Mesenchymal stem cell (in vitro differentiated cells and primary cell): ENCODE data around the gene MYH14.
A peak's percentile ranks its signal among the peaks of the same experiment; 100 is the strongest.
"Not testable (repeated sequence)": the region's sequence is repeated elsewhere in the genome, so short reads cannot be mapped to it uniquely, and the experiment has no call there.

Source experiments
- DNase-seq: peaks from one replicate; pipeline ENCODE4 v3.0.0-alpha.2; 2013
- H2AFZ ChIP-seq: one replicate; pipeline ENCODE4 v1.6.1; 2013; ENCODE audit warnings: low read depth, mild to moderate bottlenecking, control low read depth, inconsistent platforms, low read length, moderate library complexity
- H2AK5ac ChIP-seq: 2 replicates; pipeline ENCODE4 v1.6.1; 2013; ENCODE audit warnings: low read length, moderate library complexity, mild to moderate bottlenecking, inconsistent platforms; ENCODE audit not compliant: severe bottlenecking
- H2BK120ac ChIP-seq: one replicate; pipeline ENCODE4 v1.6.1; 2013; ENCODE audit warnings: low read depth, mild to moderate bottlenecking, inconsistent platforms, low read length, moderate library complexity
- H2BK12ac ChIP-seq, 2 experiments: one replicate each; pipeline ENCODE4 v1.6.1; 2013; ENCODE audit warnings: inconsistent platforms in 2 of 2, low read length in 2 of 2, mild to moderate bottlenecking in 2 of 2, moderate library complexity in 2 of 2, control low read depth in 1 of 2
- H2BK15ac ChIP-seq: one replicate; pipeline ENCODE4 v1.6.1; 2013; ENCODE audit warnings: mild to moderate bottlenecking, low read depth, inconsistent platforms; ENCODE audit not compliant: poor library complexity, severe bottlenecking
- H2BK5ac ChIP-seq: 2 replicates; pipeline ENCODE4 v1.6.1; 2013; ENCODE audit warnings: low read depth, mild to moderate bottlenecking, low read length, control low read depth, inconsistent platforms; ENCODE audit not compliant: poor library complexity, severe bottlenecking
- H3K14ac ChIP-seq, 2 experiments: one replicate each; pipeline ENCODE4 v1.6.1; 2013; ENCODE audit warnings: inconsistent platforms in 2 of 2, low read length in 2 of 2, control low read depth in 1 of 2, mild to moderate bottlenecking in 1 of 2, moderate library complexity in 1 of 2
- H3K18ac ChIP-seq, 2 experiments: one replicate each; pipeline ENCODE4 v1.6.1; 2013; ENCODE audit warnings: inconsistent platforms in 2 of 2, low read length in 2 of 2, control low read depth in 1 of 2, low read depth in 1 of 2, mild to moderate bottlenecking in 1 of 2
- H3K23ac ChIP-seq, 2 experiments: one replicate each; pipeline ENCODE4 v1.6.1; 2013; ENCODE audit warnings: inconsistent platforms in 2 of 2, low read length in 2 of 2, mild to moderate bottlenecking in 2 of 2, moderate library complexity in 2 of 2, control low read depth in 1 of 2
- H3K27ac ChIP-seq: 2 replicates; pipeline ENCODE4 v1.5.1; 2013; ENCODE audit warnings: mild to moderate bottlenecking, moderate library complexity, low read length, control low read depth, inconsistent platforms; ENCODE audit not compliant: poor library complexity, severe bottlenecking
- H3K27me3 ChIP-seq, 2 experiments: 2 replicates each; pipeline versions ENCODE4 v1.6.1 to v1.7.0; 2013; ENCODE audit warnings: low read length in 2 of 2, mild to moderate bottlenecking in 2 of 2, moderate library complexity in 2 of 2, control low read depth in 1 of 2, inconsistent platforms in 1 of 2; ENCODE audit not compliant: control insufficient read depth in 1 of 2, insufficient read depth in 1 of 2
- H3K36me3 ChIP-seq, 2 experiments: 2 replicates each; pipeline versions ENCODE4 v1.6.1 to v1.7.0; 2013; ENCODE audit warnings: low read length in 2 of 2, control low read depth in 1 of 2, inconsistent platforms in 1 of 2, low read depth in 1 of 2, mild to moderate bottlenecking in 1 of 2; ENCODE audit not compliant: insufficient read depth in 2 of 2, control insufficient read depth in 1 of 2
- H3K4ac ChIP-seq, 2 experiments: one replicate each; pipeline ENCODE4 v1.6.1; 2013; ENCODE audit warnings: inconsistent platforms in 2 of 2, low read length in 2 of 2, mild to moderate bottlenecking in 2 of 2, moderate library complexity in 2 of 2, control low read depth in 1 of 2, low read depth in 1 of 2
- H3K4me1 ChIP-seq: 2 replicates; pipeline ENCODE4 v1.6.1; 2013; ENCODE audit warnings: low read depth, low read length, control low read depth; ENCODE audit not compliant: control insufficient read depth, insufficient read depth
- H3K4me2 ChIP-seq: 2 replicates; pipeline ENCODE4 v1.6.1; 2013; ENCODE audit warnings: low read length, mild to moderate bottlenecking, inconsistent platforms; ENCODE audit not compliant: poor library complexity, severe bottlenecking
- H3K4me3 ChIP-seq, 2 experiments: 2 replicates each; pipeline versions ENCODE4 v1.5.1 to v1.7.0; 2013; ENCODE audit warnings: low read length in 2 of 2, mild to moderate bottlenecking in 2 of 2, control low read depth in 1 of 2, low read depth in 1 of 2; ENCODE audit not compliant: insufficient read depth in 1 of 2
- H3K79me1 ChIP-seq: replicated peaks from 2 replicates; pipeline ENCODE4 v1.6.1; 2013; ENCODE audit warnings: mild to moderate bottlenecking, control low read depth, low read length, inconsistent platforms; ENCODE audit not compliant: poor library complexity, severe bottlenecking
- H3K9ac ChIP-seq: 2 replicates; pipeline ENCODE4 v1.7.0; 2013; ENCODE audit warnings: mild to moderate bottlenecking, low read length, moderate library complexity
- H3K9me3 ChIP-seq: 2 replicates; pipeline ENCODE4 v1.7.0; 2013; ENCODE audit warnings: mild to moderate bottlenecking, low read length; ENCODE audit not compliant: control insufficient read depth
- H4K8ac ChIP-seq: one replicate; pipeline ENCODE4 v1.6.1; 2013; ENCODE audit warnings: inconsistent platforms, mild to moderate bottlenecking, low read length, moderate library complexity
- H4K91ac ChIP-seq: one replicate; pipeline ENCODE4 v1.6.1; 2013; ENCODE audit warnings: mild to moderate bottlenecking, low read length, inconsistent platforms
- WGBS: methylation state at CpG from one replicate; pipeline ENCODE4 v1.1.7; 2013; ENCODE audit warnings: mixed read lengths; 5-methylcytosine and 5-hydroxymethylcytosine counted together

The MYH14 gene

DNA sequence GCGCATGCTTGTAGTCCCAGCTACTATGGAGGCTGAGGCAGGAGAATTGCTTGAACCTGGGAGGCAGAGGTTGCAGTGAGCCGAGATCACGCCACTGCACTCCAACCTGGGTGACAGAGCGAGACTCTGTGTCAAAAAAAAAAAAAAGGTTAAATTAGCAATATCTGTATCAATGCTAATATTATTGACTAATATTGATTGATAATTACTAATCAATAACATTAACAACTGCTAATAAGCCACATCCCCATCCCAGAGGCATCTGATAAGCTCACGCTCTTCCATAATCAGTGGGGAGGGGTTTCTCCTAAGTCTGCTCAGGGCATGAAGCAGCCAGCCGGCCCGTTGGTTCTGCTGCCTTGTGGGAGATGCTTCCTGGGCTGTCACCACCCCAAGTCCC lies 24.7 kb downstream of the MYH14 start:
- H4K8ac ChIP-seq, H3K4me3 ChIP-seq, H2BK12ac ChIP-seq, H3K4me2 ChIP-seq, H3K27ac ChIP-seq, H2BK120ac ChIP-seq, H2AFZ ChIP-seq, H2AK5ac ChIP-seq, H3K79me1 ChIP-seq, H3K14ac ChIP-seq, H3K36me3 ChIP-seq, H2BK15ac ChIP-seq, H3K23ac ChIP-seq, H4K91ac ChIP-seq, H3K9ac ChIP-seq, H3K18ac ChIP-seq, H3K4me1 ChIP-seq, H2BK5ac ChIP-seq, H3K4ac ChIP-seq, DNase-seq: not testable (repeated sequence)
- Histone ChIP-seq H3K27me3 (peaks cover 0 to 21% of the 10 kb centered on the region in 2 experiments), H3K9me3 (peaks cover 13% of the 10 kb centered on the region)
- WGBS, result 65% methylated on average over 4 of the region's 7 CpGs

DNA sequence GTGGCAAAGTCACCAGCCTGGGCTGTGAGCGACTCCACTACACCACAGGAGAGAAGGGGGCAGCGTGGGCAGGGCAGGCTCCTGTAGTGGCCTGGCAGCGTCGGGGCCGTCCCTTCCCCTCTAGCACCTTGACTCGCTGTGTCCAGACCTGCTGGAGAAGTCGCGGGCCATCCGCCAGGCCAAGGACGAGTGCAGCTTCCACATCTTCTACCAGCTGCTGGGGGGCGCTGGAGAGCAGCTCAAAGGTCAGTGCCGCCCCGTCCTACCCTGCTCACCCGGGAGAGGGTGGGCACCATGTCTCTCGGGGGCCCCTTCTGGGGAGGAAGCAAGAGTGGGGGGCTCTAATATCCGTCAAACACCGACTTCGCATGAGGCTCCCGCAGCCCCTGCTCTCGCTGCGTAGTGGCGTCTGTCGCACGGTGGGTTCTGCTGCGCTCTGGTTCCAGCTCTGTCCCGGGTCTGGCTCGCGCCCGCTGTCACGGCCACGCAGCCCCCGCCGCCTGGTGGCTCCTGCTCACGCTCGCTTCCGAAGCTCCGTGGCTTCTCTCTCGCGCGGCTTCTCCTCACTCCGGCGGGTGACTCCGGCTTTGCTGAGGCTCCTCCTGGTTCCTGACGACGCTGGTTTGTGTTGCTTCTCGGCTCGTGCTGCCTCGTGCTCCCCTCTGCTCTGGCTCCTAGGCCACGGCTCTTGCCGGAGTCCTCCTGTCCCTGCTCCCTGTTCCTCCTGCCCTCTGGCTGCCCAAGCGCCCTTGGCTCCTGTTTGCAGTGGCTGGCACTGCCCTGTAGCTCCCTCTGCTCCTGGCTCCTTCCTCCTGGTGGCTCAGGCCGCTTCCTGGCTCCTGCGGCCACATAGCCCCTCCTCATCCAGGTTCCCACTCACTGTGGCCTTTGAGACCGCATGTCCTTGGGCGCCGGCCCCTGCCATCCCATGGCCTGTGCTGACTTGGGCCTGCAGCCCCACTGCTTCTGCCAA lies 27.2 kb downstream of the MYH14 start:
- Histone ChIP-seq H2BK5ac (no peak overlapping the region), H3K9ac (no peak overlapping the region), H3K9me3 (no peaks in the 10 kb centered on the region), H3K27ac (no peak overlapping the region), H3K4me3 (peak overlapping the region in 1 of 2 experiments; percentile 6), H3K36me3 (no peaks in the 10 kb centered on the region), H3K23ac (no peak overlapping the region), H4K8ac (no peak overlapping the region), H2AFZ (no peak overlapping the region), H3K14ac (no peak overlapping the region), H2BK120ac (no peak overlapping the region), H2BK12ac (no peak overlapping the region), H4K91ac (no peak overlapping the region), H3K4ac (no peak overlapping the region), H3K4me2 (no peak overlapping the region), H3K79me1 (no peaks in the 10 kb centered on the region), H2BK15ac (no peak overlapping the region), H3K18ac (no peak overlapping the region), H2AK5ac (no peak overlapping the region), H3K4me1 (no peaks in the 10 kb centered on the region), H3K27me3 (peaks cover 0 to 21% of the 10 kb centered on the region in 2 experiments)
- 57% methylated on average over 55 of the region's 56 CpGs for WGBS
- no peak for DNase-seq

DNA sequence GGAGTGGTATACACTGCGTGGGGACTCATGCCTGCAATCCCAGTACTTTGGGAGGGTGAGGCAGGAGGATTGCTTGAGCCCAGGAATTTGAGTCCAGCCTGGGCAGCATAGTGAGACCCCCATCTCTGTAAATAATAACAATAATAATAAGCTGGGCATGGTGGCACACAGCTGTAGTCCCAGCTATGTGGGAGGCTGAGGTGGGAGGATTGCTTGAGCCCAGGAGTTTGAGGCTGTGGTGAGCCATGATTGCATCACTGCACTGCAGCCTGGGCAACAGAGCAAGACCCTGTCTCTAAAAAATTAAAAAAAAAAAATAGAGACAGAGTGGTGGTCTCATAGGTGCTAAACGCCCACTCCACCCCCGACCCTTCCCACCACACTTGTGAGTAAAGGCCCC lies 28.0 kb downstream of the MYH14 start:
- not testable (repeated sequence) for H2BK12ac ChIP-seq, H3K36me3 ChIP-seq, DNase-seq, H2AFZ ChIP-seq, H3K14ac ChIP-seq, H3K4me1 ChIP-seq, H3K4ac ChIP-seq, H2AK5ac ChIP-seq, H3K9me3 ChIP-seq, H3K23ac ChIP-seq, H2BK5ac ChIP-seq, H3K4me3 ChIP-seq, H3K79me1 ChIP-seq, H3K4me2 ChIP-seq, H3K18ac ChIP-seq, H2BK120ac ChIP-seq, H3K9ac ChIP-seq, H4K91ac ChIP-seq, H2BK15ac ChIP-seq, H3K27ac ChIP-seq, H4K8ac ChIP-seq
- peaks cover 0 to 21% of the 10 kb centered on the region in 2 experiments for H3K27me3 ChIP-seq
- WGBS, result 45% methylated on average over 3 of the region's 3 CpGs

DNA sequence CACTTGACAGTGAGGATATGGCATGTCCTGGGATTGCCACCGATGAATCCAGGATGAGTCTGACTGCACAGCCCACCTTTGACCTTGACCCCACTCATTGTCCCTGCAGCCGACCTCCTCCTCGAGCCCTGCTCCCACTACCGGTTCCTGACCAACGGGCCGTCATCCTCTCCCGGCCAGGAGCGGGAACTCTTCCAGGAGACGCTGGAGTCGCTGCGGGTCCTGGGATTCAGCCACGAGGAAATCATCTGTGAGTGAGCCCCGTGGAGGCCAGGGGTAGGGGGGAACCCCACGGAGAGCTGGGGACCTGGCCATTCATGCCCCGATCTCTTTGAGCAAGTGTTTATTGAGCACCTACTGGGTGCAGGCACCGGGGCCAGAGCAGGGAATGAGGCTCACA lies 28.4 kb downstream of the MYH14 start:
- Histone ChIP-seq H2AFZ (no peak overlapping the region), H3K79me1 (no peaks in the 10 kb centered on the region), H3K9ac (no peak overlapping the region), H2BK15ac (no peak overlapping the region), H2BK5ac (no peak overlapping the region), H3K23ac (no peak overlapping the region), H3K27me3 (peaks cover 0 to 21% of the 10 kb centered on the region in 2 experiments), H3K4me3 (no peak overlapping the region), H3K36me3 (no peaks in the 10 kb centered on the region), H4K91ac (no peak overlapping the region), H3K9me3 (no peaks in the 10 kb centered on the region), H3K4me1 (no peaks in the 10 kb centered on the region), H3K18ac (no peak overlapping the region), H2BK120ac (no peak overlapping the region), H3K27ac (no peak overlapping the region), H3K4ac (no peak overlapping the region), H4K8ac (no peak overlapping the region), H2BK12ac (no peak overlapping the region), H3K4me2 (no peak overlapping the region), H3K14ac (no peak overlapping the region), H2AK5ac (no peak overlapping the region)
- DNase-seq, result no peak
- WGBS, result 86% methylated on average over 16 of the region's 16 CpGs
